MM.1S (cell line): ENCODE results near the gene FGD6.

Experiments used
- DNase-seq: peaks from one replicate; pipeline ENCODE4 v3.0.0-alpha.2; 2015
- H2AFZ ChIP-seq: fragments of 300-600 bp; sonication (generic); 2 replicates; pipeline ENCODE4 v1.6.0; 2016; ENCODE audit warnings: antibody characterized with exemption, low read length
- H3F3A ChIP-seq: fragments of 300-600 bp; sonication (generic); 2 replicates; pipeline ENCODE4 v1.6.1; 2016; ENCODE audit warnings: mild to moderate bottlenecking, antibody characterized with exemption, low read length, moderate library complexity, mixed read lengths; ENCODE audit not compliant: insufficient read depth
- H3K27ac ChIP-seq: fragments of 300-600 bp; sonication (generic); 2 replicates; pipeline ENCODE4 v1.5.1; 2016; ENCODE audit warnings: mild to moderate bottlenecking, low read length
- H3K27me3 ChIP-seq: fragments of 300-600 bp; sonication (generic); replicated peaks from 2 replicates; pipeline ENCODE4 v1.6.0; 2016; ENCODE audit warnings: low read length; ENCODE audit not compliant: insufficient read depth
- H3K36me3 ChIP-seq: fragments of 300-600 bp; sonication (generic); replicated peaks from 2 replicates; pipeline ENCODE4 v1.6.1; 2016; ENCODE audit warnings: mild to moderate bottlenecking, low read length, mixed read lengths; ENCODE audit not compliant: insufficient read depth
- H3K4me1 ChIP-seq: fragments of 300-600 bp; sonication (generic); 2 replicates; pipeline ENCODE4 v1.6.1; 2016; ENCODE audit warnings: low read length, mixed read lengths
- H3K4me2 ChIP-seq: fragments of 300-600 bp; sonication (generic); 2 replicates; pipeline ENCODE4 v1.6.0; 2016; ENCODE audit warnings: low read depth, low read length
- H3K4me3 ChIP-seq: fragments of 300-600 bp; sonication (generic); 2 replicates; pipeline ENCODE4 v1.5.1; 2016; ENCODE audit warnings: low read length, mixed read lengths
- H3K79me2 ChIP-seq: fragments of 300-600 bp; sonication (generic); 2 replicates; pipeline ENCODE4 v1.6.1; 2016; ENCODE audit warnings: mixed run types, low read length, mixed read lengths
- H3K9ac ChIP-seq: fragments of 300-600 bp; sonication (generic); 2 replicates; pipeline ENCODE4 v1.6.1; 2016; ENCODE audit warnings: low read length, mixed read lengths
- H3K9me2 ChIP-seq: fragments of 300-600 bp; sonication (generic); replicated peaks from 2 replicates; pipeline ENCODE4 v1.6.1; 2016; ENCODE audit warnings: mild to moderate bottlenecking, low read length, mixed read lengths; ENCODE audit not compliant: insufficient read depth
- H3K9me3 ChIP-seq: fragments of 300-600 bp; sonication (generic); replicated peaks from 2 replicates; pipeline ENCODE4 v1.6.1; 2016; ENCODE audit warnings: mild to moderate bottlenecking, low read length, mixed read lengths; ENCODE audit not compliant: insufficient read depth
- H4K20me1 ChIP-seq: fragments of 300-600 bp; sonication (generic); 2 replicates; pipeline ENCODE4 v1.6.1; 2016; ENCODE audit warnings: mild to moderate bottlenecking, low read length, moderate library complexity, mixed read lengths; ENCODE audit not compliant: insufficient read depth
- EZH2 ChIP-seq: fragments of 300-600 bp; sonication (generic); optimal IDR thresholded peaks from 2 replicates; pipeline ENCODE3; 2017; ENCODE audit warnings: low read depth, mild to moderate bottlenecking, antibody characterized with exemption, low read length, mixed read lengths
- EZH2phosphoT487 ChIP-seq: fragments of 300-600 bp; sonication (generic); IDR thresholded peaks from 2 replicates; pipeline ENCODE4 v1.6.1; 2018; ENCODE audit warnings: antibody characterized with exemption, low read length
- TF ChIP-seq, protein P1 (sequence below): fragments of 300-600 bp; sonication (generic); IDR thresholded peaks from 2 replicates; pipeline ENCODE4 v1.5.1; 2016; ENCODE audit warnings: antibody characterized with exemption, low read length, mixed read lengths

FGD6 gene

GRCh38 chr12:95217377-95218149 is at the start of gene FGD6, which contains the start of gene VEZT:
FGD6 (minus strand) TSS chr12:95217467; CDS start chr12:95217240, 227 bp downstream.
VEZT (plus strand) TSS chr12:95217807; CDS start chr12:95217851, 44 bp downstream.
- DNase-seq: peak; percentile 99
- Histone ChIP-seq H3K4me2 (peak within 1 kb of the TSS; percentile 91), H3K9me3 (no peaks in the 10 kb centered on the region), H3K36me3 (no peaks in the 10 kb centered on the region; the same call in 1 of the 2 replicates), H3K4me1 (peaks cover 14% of the 10 kb centered on the region), H3F3A (peaks cover 8% of the 10 kb centered on the region), H3K9ac (peak within 1 kb of the TSS; percentile 81), H3K27me3 (no peaks in the 10 kb centered on the region), H3K27ac (peak within 1 kb of the TSS; percentile 65), H3K79me2 (peaks cover 49% of the 10 kb centered on the region), H4K20me1 (peaks cover 3% of the 10 kb centered on the region; the same call in 1 of the 2 replicates), H3K4me3 (peak within 1 kb of the TSS; percentile 75), H3K9me2 (no peaks in the 10 kb centered on the region), H2AFZ (peak within 1 kb of the TSS; percentile 71)
- TF ChIP-seq, protein P1, sequence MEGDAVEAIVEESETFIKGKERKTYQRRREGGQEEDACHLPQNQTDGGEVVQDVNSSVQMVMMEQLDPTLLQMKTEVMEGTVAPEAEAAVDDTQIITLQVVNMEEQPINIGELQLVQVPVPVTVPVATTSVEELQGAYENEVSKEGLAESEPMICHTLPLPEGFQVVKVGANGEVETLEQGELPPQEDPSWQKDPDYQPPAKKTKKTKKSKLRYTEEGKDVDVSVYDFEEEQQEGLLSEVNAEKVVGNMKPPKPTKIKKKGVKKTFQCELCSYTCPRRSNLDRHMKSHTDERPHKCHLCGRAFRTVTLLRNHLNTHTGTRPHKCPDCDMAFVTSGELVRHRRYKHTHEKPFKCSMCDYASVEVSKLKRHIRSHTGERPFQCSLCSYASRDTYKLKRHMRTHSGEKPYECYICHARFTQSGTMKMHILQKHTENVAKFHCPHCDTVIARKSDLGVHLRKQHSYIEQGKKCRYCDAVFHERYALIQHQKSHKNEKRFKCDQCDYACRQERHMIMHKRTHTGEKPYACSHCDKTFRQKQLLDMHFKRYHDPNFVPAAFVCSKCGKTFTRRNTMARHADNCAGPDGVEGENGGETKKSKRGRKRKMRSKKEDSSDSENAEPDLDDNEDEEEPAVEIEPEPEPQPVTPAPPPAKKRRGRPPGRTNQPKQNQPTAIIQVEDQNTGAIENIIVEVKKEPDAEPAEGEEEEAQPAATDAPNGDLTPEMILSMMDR: peak; percentile 51
- TF ChIP-seq EZH2phosphoT487: no peak
- TF ChIP-seq EZH2: no peak

DNA sequence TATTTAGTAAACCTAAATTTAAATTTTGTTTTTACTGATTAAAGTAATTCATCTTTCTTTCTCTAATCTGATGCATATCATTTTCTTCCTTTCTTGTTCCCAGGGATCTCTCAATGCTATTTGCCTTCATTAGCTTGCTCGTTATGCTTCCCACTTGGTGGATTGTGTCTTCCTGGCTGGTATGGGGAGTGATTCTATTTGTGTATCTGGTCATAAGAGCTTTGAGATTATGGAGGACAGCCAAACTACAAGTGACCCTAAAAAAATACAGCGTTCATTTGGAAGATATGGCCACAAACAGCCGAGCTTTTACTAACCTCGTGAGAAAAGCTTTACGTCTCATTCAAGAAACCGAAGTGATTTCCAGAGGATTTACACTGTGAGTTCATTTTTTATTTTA is 49.0 kb upstream of the FGD6 start:
- no peak overlapping the region for H3K9ac ChIP-seq
- H3K9me2 ChIP-seq: no peaks in the 10 kb centered on the region
- no peaks in the 10 kb centered on the region for H3F3A ChIP-seq
- no peaks in the 10 kb centered on the region for H3K27me3 ChIP-seq
- no peak for DNase-seq
- no peaks in the 10 kb centered on the region for H3K79me2 ChIP-seq
- H3K36me3 ChIP-seq: no peaks in the 10 kb centered on the region; the same call in 1 of the 2 replicates
- no peaks in the 10 kb centered on the region for H4K20me1 ChIP-seq
- H3K27ac ChIP-seq: no peak overlapping the region
- H3K4me3 ChIP-seq: no peak overlapping the region
- TF ChIP-seq EZH2phosphoT487 (no peak), EZH2 (no peak)
- TF ChIP-seq, protein P1: no peak
- H3K9me3 ChIP-seq: no peaks in the 10 kb centered on the region
- H3K4me1 ChIP-seq: no peaks in the 10 kb centered on the region
- H2AFZ ChIP-seq: no peak overlapping the region
- no peak overlapping the region for H3K4me2 ChIP-seq

DNA sequence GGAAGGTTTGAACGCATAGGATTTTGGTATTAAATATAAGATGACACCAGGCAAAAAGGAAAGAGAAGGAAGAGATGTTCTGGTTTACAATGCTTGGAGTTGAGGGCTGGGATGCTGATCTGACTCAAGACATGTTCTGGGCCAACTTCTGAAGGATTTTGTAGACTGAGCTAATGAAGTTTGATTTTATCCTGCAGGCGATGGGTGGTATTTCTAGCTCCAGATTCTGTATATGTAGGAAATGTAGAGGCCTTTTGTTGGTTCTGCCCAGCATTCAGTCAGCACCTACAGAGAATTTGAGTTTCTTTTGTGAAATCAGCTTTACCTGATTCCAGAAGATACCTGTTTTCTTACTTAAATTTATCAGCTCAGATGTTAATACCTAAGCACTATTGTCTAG is 48.5 kb upstream of the FGD6 start:
- H3K9ac ChIP-seq: no peak overlapping the region
- H2AFZ ChIP-seq: no peak overlapping the region
- H3K27ac ChIP-seq: no peak overlapping the region
- no peaks in the 10 kb centered on the region for H3F3A ChIP-seq
- no peaks in the 10 kb centered on the region; the same call in 1 of the 2 replicates for H3K36me3 ChIP-seq
- DNase-seq: no peak
- H3K4me2 ChIP-seq: no peak overlapping the region
- H3K27me3 ChIP-seq: no peaks in the 10 kb centered on the region
- H3K4me3 ChIP-seq: no peak overlapping the region
- TF ChIP-seq, protein P1: no peak
- no peak for TF ChIP-seq EZH2
- TF ChIP-seq EZH2phosphoT487: no peak
- H4K20me1 ChIP-seq: no peaks in the 10 kb centered on the region
- no peaks in the 10 kb centered on the region for H3K9me2 ChIP-seq
- no peaks in the 10 kb centered on the region for H3K4me1 ChIP-seq
- no peaks in the 10 kb centered on the region for H3K9me3 ChIP-seq
- H3K79me2 ChIP-seq: no peaks in the 10 kb centered on the region
